ENCODE data around the gene TMEM125. TPM values are rescaled to one million over a fixed set of nuclear protein-coding genes. Genes with fewer than 3 reads are reported as not detected.

Gene TMEM125
- total RNA-seq, 1 donor from 2014 or later, result 41.1 TPM

DNA sequence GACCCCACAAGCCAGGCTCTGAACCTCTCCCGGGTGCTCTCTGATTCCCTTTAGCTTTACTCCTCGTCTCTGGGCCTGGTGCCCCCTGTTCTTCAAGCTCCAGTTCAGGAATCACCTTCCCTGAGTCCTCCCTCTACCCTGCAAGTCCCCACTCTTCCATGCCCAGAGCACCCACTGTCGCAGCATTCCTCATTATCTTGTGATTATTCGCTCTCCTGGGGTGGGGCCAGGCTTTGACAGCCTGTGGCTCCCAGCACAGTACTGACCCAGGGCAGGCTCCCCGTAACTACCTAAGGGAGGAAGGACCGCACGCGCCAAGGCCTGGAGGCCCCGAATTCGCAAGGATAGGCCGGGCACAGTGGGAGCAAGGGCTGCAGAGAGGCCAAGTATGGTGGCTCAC, 16.3 kb downstream of the TMEM125 start:
- peaks cover 39% of the 10 kb centered on the region for H3K4me1 Mint-ChIP-seq (ENCODE audit: low read depth)
- no peak for DNase-seq (ENCODE audit: low spot score, unreplicated experiment)
- peak overlapping the region; percentile 91 for H3K4me3 Mint-ChIP-seq (ENCODE audit: low read depth)
- H3K27me3 Mint-ChIP-seq, result no peaks in the 10 kb centered on the region
- peak overlapping the region; percentile 98 for H3K27ac Mint-ChIP-seq
- TF ChIP-seq, protein P1, sequence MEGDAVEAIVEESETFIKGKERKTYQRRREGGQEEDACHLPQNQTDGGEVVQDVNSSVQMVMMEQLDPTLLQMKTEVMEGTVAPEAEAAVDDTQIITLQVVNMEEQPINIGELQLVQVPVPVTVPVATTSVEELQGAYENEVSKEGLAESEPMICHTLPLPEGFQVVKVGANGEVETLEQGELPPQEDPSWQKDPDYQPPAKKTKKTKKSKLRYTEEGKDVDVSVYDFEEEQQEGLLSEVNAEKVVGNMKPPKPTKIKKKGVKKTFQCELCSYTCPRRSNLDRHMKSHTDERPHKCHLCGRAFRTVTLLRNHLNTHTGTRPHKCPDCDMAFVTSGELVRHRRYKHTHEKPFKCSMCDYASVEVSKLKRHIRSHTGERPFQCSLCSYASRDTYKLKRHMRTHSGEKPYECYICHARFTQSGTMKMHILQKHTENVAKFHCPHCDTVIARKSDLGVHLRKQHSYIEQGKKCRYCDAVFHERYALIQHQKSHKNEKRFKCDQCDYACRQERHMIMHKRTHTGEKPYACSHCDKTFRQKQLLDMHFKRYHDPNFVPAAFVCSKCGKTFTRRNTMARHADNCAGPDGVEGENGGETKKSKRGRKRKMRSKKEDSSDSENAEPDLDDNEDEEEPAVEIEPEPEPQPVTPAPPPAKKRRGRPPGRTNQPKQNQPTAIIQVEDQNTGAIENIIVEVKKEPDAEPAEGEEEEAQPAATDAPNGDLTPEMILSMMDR (IDR thresholded peaks at IDR 0.05; ENCODE audit: unreplicated experiment), result no peak
- H3K9me3 Mint-ChIP-seq (ENCODE audit: low read depth), result no peaks in the 10 kb centered on the region
- H3K36me3 Mint-ChIP-seq (ENCODE audit: insufficient read depth), result peaks cover 6% of the 10 kb centered on the region

DNA sequence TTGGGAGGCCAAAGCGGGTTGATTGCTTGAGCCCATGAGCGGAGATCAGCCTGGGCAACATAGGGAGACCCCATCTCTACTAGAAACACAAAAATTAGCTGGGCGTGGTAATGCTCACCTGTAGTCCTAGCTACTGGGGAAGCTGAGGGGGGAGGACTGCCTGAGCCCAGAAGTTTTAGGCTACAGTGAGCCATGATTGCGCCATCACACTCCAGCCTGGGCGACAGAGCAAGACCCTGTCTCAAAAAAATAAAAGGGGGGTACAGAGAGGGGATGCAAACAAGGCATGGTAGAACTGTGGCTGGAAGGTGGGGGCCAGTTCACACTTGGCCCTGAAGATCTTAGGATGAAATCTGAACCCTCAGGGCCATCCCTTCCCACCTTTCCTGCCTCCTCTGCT, 16.8 kb downstream of the TMEM125 start:
- H3K27ac Mint-ChIP-seq, result peak overlapping the region; percentile 98

DNA sequence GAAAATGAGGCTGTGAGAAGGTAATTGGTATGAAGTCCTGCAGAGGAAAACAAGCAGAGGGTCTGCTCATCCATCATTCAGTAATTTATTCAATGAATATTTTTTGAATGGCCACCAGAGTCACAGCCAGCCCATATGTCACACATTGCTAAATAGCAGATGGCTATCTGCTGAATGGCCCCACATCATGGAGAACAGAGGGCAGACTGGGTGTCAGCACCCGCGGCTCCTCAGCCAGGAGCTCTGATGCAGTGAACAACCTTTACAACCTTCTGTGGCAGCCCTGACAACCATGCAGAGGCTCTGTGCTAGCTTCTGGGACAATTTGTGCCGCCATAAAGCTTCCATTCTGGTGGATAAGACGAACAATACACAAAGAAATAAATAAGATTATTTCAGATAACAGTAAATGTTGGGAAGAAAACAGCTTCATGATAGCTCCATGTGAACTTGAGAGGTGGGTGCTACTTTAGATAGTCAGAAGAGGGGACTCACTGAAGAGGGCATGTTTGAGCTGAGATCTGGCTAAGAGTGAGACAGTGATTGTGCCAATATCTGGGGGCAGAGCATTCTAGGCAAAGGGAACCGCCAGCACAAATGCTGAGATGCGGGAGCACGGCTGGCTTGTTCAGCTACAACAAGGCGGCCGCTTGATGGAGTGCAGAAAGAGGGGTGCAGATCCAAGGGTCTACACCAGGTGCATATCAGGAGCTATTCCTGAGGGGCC, 18.4 kb downstream of the TMEM125 start:
- DNase-seq (ENCODE audit: low spot score, unreplicated experiment), result no peak
- peak overlapping the region; percentile 88 for H3K27ac Mint-ChIP-seq
- no peak overlapping the region for H3K4me3 Mint-ChIP-seq (ENCODE audit: low read depth)
- no peaks in the 10 kb centered on the region for H3K27me3 Mint-ChIP-seq
- peaks cover 47% of the 10 kb centered on the region for H3K4me1 Mint-ChIP-seq (ENCODE audit: low read depth)
- no peaks in the 10 kb centered on the region for H3K9me3 Mint-ChIP-seq (ENCODE audit: low read depth)
- no peaks in the 10 kb centered on the region for H3K36me3 Mint-ChIP-seq (ENCODE audit: insufficient read depth)
- TF ChIP-seq, protein P1 (IDR thresholded peaks at IDR 0.05; ENCODE audit: unreplicated experiment), result no peak

More for the DNA sequence above, 16.8 kb downstream of the TMEM125 start:
- Mint-ChIP-seq H3K27me3 (no peaks in the 10 kb centered on the region), H3K9me3 (ENCODE audit: low read depth) (no peaks in the 10 kb centered on the region), H3K4me1 (ENCODE audit: low read depth) (peaks cover 39% of the 10 kb centered on the region), H3K36me3 (ENCODE audit: insufficient read depth) (peaks cover 4% of the 10 kb centered on the region), H3K4me3 (ENCODE audit: low read depth) (peak overlapping the region; percentile 91)
- DNase-seq (ENCODE audit: low spot score, unreplicated experiment), result no peak
- TF ChIP-seq, protein P1 (IDR thresholded peaks at IDR 0.05; ENCODE audit: unreplicated experiment), result no peak

DNA sequence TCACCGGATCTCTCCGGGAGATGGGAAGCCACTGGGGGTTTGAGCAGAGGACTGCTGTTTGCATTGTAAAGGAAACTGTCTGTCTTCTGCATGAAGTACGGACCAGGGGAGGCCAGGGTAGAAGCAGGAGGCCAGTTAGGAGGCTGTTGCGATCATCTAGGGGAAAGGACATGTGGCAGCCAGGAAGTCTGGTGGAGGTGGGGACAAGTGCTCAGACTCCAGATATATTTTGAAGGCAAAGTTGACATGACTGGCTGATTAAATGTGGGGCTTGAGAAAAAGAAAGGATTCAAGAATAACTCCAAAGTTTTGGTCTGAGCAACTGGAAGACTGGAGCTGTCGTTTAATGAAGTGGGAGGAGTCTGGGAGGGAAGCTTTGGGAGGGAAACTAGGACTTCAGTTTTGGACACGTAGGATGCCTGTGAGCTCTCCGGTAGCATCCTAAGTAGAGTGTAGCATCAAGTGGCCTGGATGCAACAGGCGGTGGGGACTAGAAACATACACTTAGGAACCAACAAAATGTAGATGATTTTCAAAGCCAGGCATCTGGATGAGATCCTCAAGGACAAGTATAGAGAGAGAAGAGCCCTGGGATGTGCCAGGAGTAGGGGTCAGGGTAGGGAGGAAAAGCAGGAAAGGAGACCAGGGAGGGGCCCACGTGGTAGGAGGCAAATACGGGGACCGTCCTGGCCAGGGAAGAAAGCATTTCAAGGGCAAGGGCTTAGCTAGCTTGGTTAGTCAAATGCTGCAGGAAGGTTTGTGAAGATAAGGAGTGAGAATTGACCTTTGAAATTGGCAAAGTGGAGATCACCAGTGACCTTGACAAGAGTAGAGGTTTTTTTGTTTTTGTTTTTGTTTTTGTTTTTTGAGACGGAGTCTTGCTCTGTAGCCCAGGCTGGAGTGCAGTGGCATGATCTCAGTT, 19.3 kb downstream of the TMEM125 start:
- Mint-ChIP-seq H3K36me3 (ENCODE audit: insufficient read depth) (no peaks in the 10 kb centered on the region), H3K27ac (no peak overlapping the region), H3K4me3 (ENCODE audit: low read depth) (no peak overlapping the region), H3K27me3 (no peaks in the 10 kb centered on the region), H3K4me1 (ENCODE audit: low read depth) (peaks cover 42% of the 10 kb centered on the region), H3K9me3 (ENCODE audit: low read depth) (no peaks in the 10 kb centered on the region)
- no peak for DNase-seq (ENCODE audit: low spot score, unreplicated experiment)
- TF ChIP-seq, protein P1 (IDR thresholded peaks at IDR 0.05; ENCODE audit: unreplicated experiment), result no peak

DNA sequence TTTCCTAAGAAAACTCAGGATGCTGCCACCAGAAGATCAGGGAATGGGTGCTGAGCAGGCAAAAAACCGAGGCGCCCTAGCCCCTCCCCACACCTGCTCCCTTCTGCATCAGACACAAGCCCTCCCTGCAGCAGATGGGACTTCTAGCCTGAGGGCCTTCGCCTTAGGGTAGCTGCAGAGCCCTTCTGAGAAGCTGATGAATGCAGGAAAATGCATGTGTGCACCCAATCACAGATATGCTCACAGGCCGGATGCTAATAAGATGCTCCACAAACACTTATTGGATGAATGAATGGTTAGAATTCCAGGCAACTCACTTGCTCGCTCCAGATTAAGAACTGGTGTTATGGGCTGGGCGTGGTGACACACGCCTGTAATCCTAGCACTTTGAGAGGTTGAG, 22.4 kb downstream of the TMEM125 start:
- Mint-ChIP-seq H3K27ac (peak overlapping the region; percentile 16), H3K9me3 (ENCODE audit: low read depth) (no peaks in the 10 kb centered on the region), H3K4me3 (ENCODE audit: low read depth) (no peak overlapping the region), H3K27me3 (no peaks in the 10 kb centered on the region), H3K4me1 (ENCODE audit: low read depth) (peaks cover 26% of the 10 kb centered on the region), H3K36me3 (ENCODE audit: insufficient read depth) (no peaks in the 10 kb centered on the region)
- TF ChIP-seq, protein P1 (IDR thresholded peaks at IDR 0.05; ENCODE audit: unreplicated experiment), result no peak
- DNase-seq (ENCODE audit: low spot score, unreplicated experiment), result no peak
